GM21825 (cell line): ENCODE results near the gene CERK.
A peak's percentile ranks its signal among the peaks of the same experiment; 100 is the strongest.

Experiments
- ATAC-seq: cut with Tn5 transposase; IDR thresholded peaks from one replicate; pipeline ENCODE4 v1.9.1; 2021; ENCODE audit warnings: mild to moderate bottlenecking, moderate library complexity; ENCODE audit not compliant: unreplicated experiment

CERK gene

DNA sequence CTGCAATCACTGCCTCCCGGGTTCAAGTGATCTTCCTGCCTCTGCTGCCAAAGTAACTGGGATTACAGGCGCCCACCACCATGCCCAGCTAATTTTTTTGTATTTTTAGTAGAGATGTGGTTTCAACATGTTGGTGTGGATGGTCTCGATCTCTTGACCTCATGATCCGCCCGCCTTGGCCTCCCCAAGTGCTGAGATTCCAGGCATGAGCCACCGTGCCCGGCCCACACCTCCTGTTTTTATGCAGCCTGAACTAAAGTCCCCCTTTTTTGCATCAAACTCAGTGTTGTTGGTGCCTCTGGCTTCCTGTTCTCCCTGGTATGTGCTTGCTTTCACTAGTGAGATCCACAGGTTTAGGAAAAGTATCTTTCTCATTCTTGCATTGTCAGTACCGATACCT, 28.6 kb upstream of the CERK start:
- ATAC-seq = no peak

- no peak for ATAC-seq
Observed at GRCh38 chr22:46764779-46765485, 26.9 kb upstream of the CERK start.

GRCh38 chr22:46764140-46764680, 26.2 kb upstream of the CERK start:
- ATAC-seq = no peak

- peak; percentile 48 for ATAC-seq
Observed at GRCh38 chr22:46763051-46763705, 25.1 kb upstream of the CERK start.

- peak; percentile 62 for ATAC-seq
Observed at GRCh38 chr22:46762238-46763050, 24.4 kb upstream of the CERK start, which contains the start of gene TBC1D22A. TBC1D22A (plus strand) TSS chr22:46762650; CDS start chr22:46762787, 137 bp downstream.

GRCh38 chr22:46761539-46762237, 23.6 kb upstream of the CERK start:
- no peak for ATAC-seq

- ATAC-seq = no peak
Observed at GRCh38 chr22:46761017-46761416, 23.0 kb upstream of the CERK start.

- ATAC-seq = no peak
Observed at GRCh38 chr22:46758867-46759290, 20.8 kb upstream of the CERK start.

DNA sequence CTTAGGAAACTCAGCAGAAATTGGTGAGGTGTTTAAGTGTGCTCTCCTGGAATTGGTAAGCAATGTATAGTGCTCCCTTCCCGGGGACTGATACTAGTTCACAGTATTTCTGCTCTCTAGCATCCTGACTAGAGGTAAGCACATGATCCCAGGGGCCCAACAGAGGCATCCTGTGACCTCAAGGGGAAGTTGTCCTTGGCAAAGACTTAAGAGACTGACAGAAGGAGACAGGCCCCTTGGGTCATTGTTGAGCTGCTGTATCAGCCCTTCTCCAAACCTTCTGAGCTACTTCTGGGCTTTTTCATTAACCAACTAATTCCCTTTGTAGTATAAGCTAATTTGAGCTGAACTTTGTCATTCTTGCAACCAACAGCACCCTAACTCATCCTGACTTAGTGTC, 20.1 kb upstream of the CERK start:
- no peak for ATAC-seq

DNA sequence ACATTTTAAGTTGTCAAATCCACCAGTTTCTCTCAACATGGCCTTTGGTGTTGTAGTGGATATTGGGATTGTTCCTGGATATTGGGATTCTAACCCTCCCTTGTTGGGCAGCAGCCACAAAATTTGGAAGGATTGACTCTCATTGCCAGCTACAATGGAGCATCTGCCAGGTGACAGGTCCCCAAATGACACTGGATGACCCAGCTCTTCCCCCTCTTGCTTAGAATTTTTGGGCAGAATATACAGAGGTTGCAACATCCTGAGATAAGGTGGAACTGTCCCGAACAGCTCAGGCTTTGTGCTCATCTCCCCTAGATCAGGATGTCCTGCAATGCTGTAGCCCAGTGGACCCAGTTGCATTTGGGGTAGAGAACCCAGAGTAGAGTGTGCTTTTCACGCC, 19.1 kb upstream of the CERK start:
- ATAC-seq = no peak

- ATAC-seq = no peak
Observed at GRCh38 chr22:46756097-46756496, 18.0 kb upstream of the CERK start.

- ATAC-seq = no peak
Observed at GRCh38 chr22:46755525-46755924, 17.5 kb upstream of the CERK start.

DNA sequence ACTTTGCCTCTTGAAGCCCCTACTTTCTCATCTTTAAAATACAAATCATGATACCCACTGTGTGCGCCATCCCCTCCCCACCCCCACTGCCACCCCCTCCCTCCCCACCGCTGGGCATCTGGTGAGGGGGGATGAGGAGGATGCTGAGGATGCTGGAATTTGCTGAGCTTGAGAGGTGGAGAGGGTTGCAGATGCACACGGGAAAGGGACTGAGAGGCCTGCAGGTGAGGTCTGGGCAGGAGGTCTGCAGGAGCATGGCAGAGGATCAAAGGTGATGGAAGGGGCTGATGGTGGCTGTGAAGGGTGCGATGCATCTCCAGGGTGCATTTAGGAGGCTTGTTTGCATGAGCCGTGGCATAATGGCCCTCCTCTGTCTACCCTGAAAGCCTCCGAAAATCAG, 16.8 kb upstream of the CERK start:
- ATAC-seq = no peak

- ATAC-seq = no peak
Observed at GRCh38 chr22:46754110-46754799, 16.2 kb upstream of the CERK start.

- ATAC-seq = no peak
Observed at GRCh38 chr22:46753761-46754109, 15.7 kb upstream of the CERK start.

DNA sequence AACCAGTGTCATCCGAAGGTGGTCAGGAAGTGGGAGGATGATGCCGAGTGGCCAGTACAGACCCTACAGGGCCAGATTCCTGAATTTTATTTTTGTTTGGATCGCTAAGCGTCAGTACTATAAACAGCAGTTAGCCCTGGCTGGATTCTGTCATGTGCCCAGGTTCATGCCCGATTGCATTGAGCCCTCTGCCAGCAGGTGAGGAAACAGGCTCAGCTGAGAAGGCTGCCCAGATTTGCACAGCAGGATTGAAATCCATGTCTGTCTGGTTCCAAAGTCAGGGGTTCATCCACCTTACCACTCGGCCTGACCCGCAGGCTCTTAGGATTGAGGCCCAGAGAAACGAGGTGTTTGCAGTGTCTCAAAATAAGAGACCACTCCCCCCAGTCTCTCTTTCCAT, 15.3 kb upstream of the CERK start:
- ATAC-seq = no peak

- ATAC-seq = no peak
Observed at GRCh38 chr22:46752988-46753310, 14.9 kb upstream of the CERK start.

DNA sequence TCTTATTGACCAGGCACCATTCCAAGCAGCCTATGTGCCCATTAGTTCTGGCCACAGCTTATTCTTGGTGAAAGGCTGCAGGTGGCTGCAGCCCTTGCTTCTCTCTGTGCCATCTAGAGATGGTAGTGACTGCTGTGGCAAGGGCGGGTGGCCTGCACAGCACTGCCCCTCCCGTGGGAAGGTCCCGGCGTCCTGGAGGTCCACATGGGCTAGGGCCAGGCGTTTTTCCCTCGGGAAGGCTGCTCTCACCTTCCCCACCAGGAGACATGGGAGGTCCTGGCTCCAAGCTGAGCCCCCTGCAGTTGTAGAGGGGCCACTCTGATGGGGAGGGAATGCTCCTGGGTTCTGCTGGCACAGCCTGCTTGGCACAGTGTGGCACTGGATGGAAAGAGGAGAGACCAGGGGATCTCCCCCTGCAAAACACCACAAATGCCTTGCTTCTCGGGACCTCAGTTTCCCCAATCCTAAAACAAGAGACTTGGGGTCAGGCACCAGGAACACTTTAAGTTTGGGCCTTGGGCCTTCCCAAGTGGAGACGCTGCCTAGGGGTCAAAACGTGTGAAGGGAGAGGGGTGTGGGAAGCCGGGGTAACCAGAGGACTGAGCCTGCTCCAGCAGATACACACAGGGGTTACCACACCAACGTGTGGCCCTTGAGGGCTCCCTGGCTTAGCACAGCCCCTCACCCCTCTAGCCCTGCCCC, 14.4 kb upstream of the CERK start:
- no peak for ATAC-seq

DNA sequence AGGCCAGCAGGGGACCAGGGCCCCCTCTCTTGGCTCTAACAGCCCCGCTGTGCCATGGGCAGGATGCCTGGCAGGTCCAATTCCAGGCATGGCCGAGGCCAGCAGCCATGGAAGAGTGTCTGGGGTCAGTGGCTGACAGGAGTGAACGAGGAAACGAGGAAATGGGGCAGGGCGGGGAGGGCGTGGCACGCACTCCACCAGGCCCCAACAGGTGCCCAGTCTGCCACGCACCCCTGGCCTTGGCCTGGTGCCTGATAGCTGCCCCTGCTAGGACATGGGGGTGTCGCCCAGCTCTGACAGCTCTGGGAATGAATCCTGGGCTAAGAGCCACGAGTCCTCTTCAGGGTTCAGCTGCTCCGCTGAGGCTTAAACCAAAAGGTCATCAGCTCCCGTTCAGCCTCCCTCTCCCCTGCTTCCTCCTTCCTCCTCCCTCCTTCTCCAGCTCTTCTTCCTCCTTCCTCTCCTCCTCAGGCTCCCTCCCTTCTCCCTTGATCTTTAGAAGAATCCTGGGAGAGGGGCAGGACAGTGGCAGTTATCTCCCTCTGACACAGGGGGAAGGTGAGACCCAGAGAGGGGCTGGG, 12.9 kb upstream of the CERK start:
- ATAC-seq = no peak

- ATAC-seq = no peak
Observed at GRCh38 chr22:46750530-46750800, 12.4 kb upstream of the CERK start.
